HCT116 (cell line): ENCODE results near the gene FOXN1. TPM values are rescaled to one million over a fixed set of nuclear protein-coding genes. Genes with fewer than 3 reads are reported as not detected.

Experiments used
- ATAC-seq: fragments of 200-7000 bp; cut with Tn5 transposase; 2 replicates; pipeline ENCODE4 v1.9.1; 2020; ENCODE audit warnings: mild to moderate bottlenecking, moderate library complexity
- BruUV-seq: library from RNA; stranded (reverse); fragments of 400-500 nt; replicated peaks from 2 replicates; lab custom pipeline; 2021; lab: Mats Ljungman, UMichigan
- CTCF ChIA-PET: fragments of 300-600 bp; sonication (Branson Sonifier 250); formaldehyde crosslinking; loops from one replicate; lab custom pipeline; 2021; ENCODE audit warnings: antibody characterized with exemption; lab: Charles Lee
- POLR2A ChIA-PET: fragments of 300-600, 350-600 bp; sonication (Branson Sonifier 250); formaldehyde crosslinking; loops from one replicate; lab custom pipeline; 2021; ENCODE audit warnings: antibody characterized with exemption; lab: Charles Lee
- RAD21 ChIA-PET, 2 experiments: fragments of 300-600 bp; sonication (Branson Sonifier 250); formaldehyde crosslinking; loops; one replicate each; lab custom pipeline; 2023; ENCODE audit warnings: low total read pairs in 2 of 2; ENCODE audit not compliant: uncharacterized antibody in 2 of 2, unreplicated experiment in 2 of 2, low non-redundant PET in 1 of 2; lab: Charles Lee
- DNase-seq: peaks from one replicate; pipeline ENCODE4 v3.0.0-alpha.2; 2010; ENCODE audit warnings: low read depth, low spot score
- H2AFZ ChIP-seq: fragments of 200-600 bp; shearing (Covaris generic), sonication (generic); 2 replicates; pipeline ENCODE4 v1.6.1; 2017; ENCODE audit warnings: low read depth, mixed run types, mixed read lengths, antibody characterized with exemption, low read length; ENCODE audit not compliant: poor library complexity, severe bottlenecking
- H3K27ac ChIP-seq: 2 replicates; pipeline ENCODE4 v1.5.1; 2012; ENCODE audit warnings: low read depth, low read length
- H3K27me3 ChIP-seq: fragments of 200-600 bp; sonication (generic); 2 replicates; pipeline ENCODE4 v1.6.1; 2016; ENCODE audit warnings: mixed run types, low read length, mixed read lengths; ENCODE audit not compliant: insufficient read depth
- H3K36me3 ChIP-seq, 2 experiments: fragments of 200-500 bp in 1 of 2; fragments of 200-600 bp in 1 of 2; sonication (Bioruptor generic) in 1 of 2; sonication (generic) in 1 of 2; 2 replicates each; pipeline versions ENCODE4 v1.5.1 to v1.6.1; 2014 to 2016; ENCODE audit warnings: low read length in 2 of 2, inconsistent platforms in 1 of 2, mixed read lengths in 1 of 2, mixed run types in 1 of 2; ENCODE audit not compliant: insufficient read depth in 2 of 2, control insufficient read depth in 1 of 2
- H3K4me1 ChIP-seq, 2 experiments: fragments of 200-600 bp in 1 of 2; sonication (generic) in 1 of 2; 2 replicates each; pipeline versions ENCODE4 v1.5.1 to v1.6.1; 2012 to 2017; ENCODE audit warnings: low read length in 2 of 2, inconsistent platforms in 1 of 2, mild to moderate bottlenecking in 1 of 2, mixed read lengths in 1 of 2, mixed run types in 1 of 2, moderate library complexity in 1 of 2; ENCODE audit not compliant: insufficient read depth in 2 of 2, control insufficient read depth in 1 of 2
- H3K4me2 ChIP-seq: fragments of 200-600 bp; sonication (generic); 2 replicates; pipeline ENCODE4 v1.6.1; 2017; ENCODE audit warnings: mixed run types, low read length, mixed read lengths
- H3K4me3 ChIP-seq, 2 experiments: fragments of 200-600 bp in 1 of 2; sonication (generic) in 1 of 2; replicated peaks in 1 of 2; 2 replicates each; pipeline ENCODE4 v1.5.1; 2011 to 2016; ENCODE audit warnings: low read length in 2 of 2, control low read depth in 1 of 2, low read depth in 1 of 2, mild to moderate bottlenecking in 1 of 2, mixed read lengths in 1 of 2, mixed run types in 1 of 2
- H3K79me2 ChIP-seq: fragments of 200-600 bp; sonication (generic); 2 replicates; pipeline ENCODE4 v1.6.1; 2017; ENCODE audit warnings: mild to moderate bottlenecking, mixed run types, low read length, moderate library complexity, mixed read lengths; ENCODE audit not compliant: insufficient read depth
- H3K9ac ChIP-seq: fragments of 200-600 bp; sonication (generic); 2 replicates; pipeline ENCODE4 v1.6.1; 2016; ENCODE audit warnings: low read length, mixed read lengths
- H3K9me2 ChIP-seq: fragments of 200-600 bp; sonication (generic), shearing (Covaris generic); 2 replicates; pipeline ENCODE4 v1.6.1; 2017; ENCODE audit warnings: mixed run types, mild to moderate bottlenecking, moderate library complexity; ENCODE audit not compliant: insufficient read depth
- H3K9me3 ChIP-seq, 2 experiments: fragments of 200-500 bp in 1 of 2; fragments of 200-600 bp in 1 of 2; sonication (Bioruptor generic) in 1 of 2; sonication (generic) in 1 of 2; 2 replicates each; pipeline ENCODE4 v1.6.1; 2014 to 2017; ENCODE audit warnings: low read length in 2 of 2, mixed read lengths in 2 of 2, inconsistent platforms in 1 of 2, low read depth in 1 of 2, mild to moderate bottlenecking in 1 of 2, mixed run types in 1 of 2, moderate library complexity in 1 of 2; ENCODE audit not compliant: control insufficient read depth in 1 of 2, insufficient read depth in 1 of 2
- H4K20me1 ChIP-seq: fragments of 200-600 bp; sonication (generic), shearing (Covaris generic); 2 replicates; pipeline ENCODE4 v1.6.1; 2017; ENCODE audit warnings: mixed run types, mild to moderate bottlenecking, moderate library complexity; ENCODE audit not compliant: insufficient read depth
- EGR1 ChIP-seq: IDR thresholded peaks from 2 replicates; pipeline ENCODE4 v1.6.1; 2012; ENCODE audit warnings: low read depth
- EZH2 ChIP-seq: fragments of 200-600 bp; sonication (generic); IDR thresholded peaks from 2 replicates; pipeline ENCODE4 v1.6.1; 2017; ENCODE audit warnings: antibody characterized with exemption, mixed run types
- FOSL1 ChIP-seq: IDR thresholded peaks from 2 replicates; pipeline ENCODE4 v1.6.1; 2012; ENCODE audit warnings: low read depth
- JUND ChIP-seq: IDR thresholded peaks from 2 replicates; pipeline ENCODE4 v1.6.1; 2012
- POLR2A ChIP-seq: IDR thresholded peaks from 2 replicates; pipeline ENCODE4 v1.7.0; 2011; ENCODE audit warnings: borderline replicate concordance; ENCODE audit not compliant: insufficient read depth, insufficient read length; ENCODE audit errors: extremely low read depth
- POLR2AphosphoS5 ChIP-seq: IDR thresholded peaks from 2 replicates; pipeline ENCODE4 v1.6.1; 2011; ENCODE audit warnings: mild to moderate bottlenecking, low read depth, low read length, moderate library complexity
- SIN3A ChIP-seq: IDR thresholded peaks from 2 replicates; pipeline ENCODE4 v1.6.1; 2012; ENCODE audit warnings: low read depth
- YY1 ChIP-seq: IDR thresholded peaks from 2 replicates; pipeline ENCODE4 v1.6.1; 2011; ENCODE audit warnings: low read length, low read depth, moderate library complexity, mild to moderate bottlenecking; ENCODE audit not compliant: insufficient replicate concordance; ENCODE audit errors: extremely low read depth
- ZFX ChIP-seq: fragments of 450-650 bp; IDR thresholded peaks from 2 replicates; pipeline ENCODE4 v1.6.1; 2017
- intact Hi-C: fragments of 100-400 bp; cut with micrococcal nuclease; formaldehyde crosslinking; loops from 2 replicates; pipeline ENCODE4 v1.10.0; 2022
- total RNA-seq: library from RNA; stranded (reverse); gene quantifications from one replicate; pipeline ENCODE4 v1.2.1, GENCODE V29; 2021; ENCODE audit not compliant: unreplicated experiment
- TF ChIP-seq, protein P1 (sequence below): IDR thresholded peaks from 2 replicates; pipeline ENCODE4 v1.6.1; 2012

FOXN1 gene
- total RNA-seq, 1 experiment from 2014 or later = not detected

GRCh38 chr17:28571361-28572122, 65.4 kb downstream of the FOXN1 start, which contains the start of gene PIGS:
TSS of gene PIGS (minus strand) at chr17:28571524. CDS start at chr17:28571496, 28 bp downstream.
- Histone ChIP-seq H3K4me1 (peaks cover 0 to 20% of the 10 kb centered on the region in 2 experiments; a peak in 3 of 4 replicates), H3K9ac (peak within 1 kb of the TSS; percentile 91), H3K4me2 (peak within 1 kb of the TSS; percentile 99), H3K27ac (peak within 1 kb of the TSS; percentile 62)
- CTCF ChIA-PET = interaction anchor here (0.7 to 1.2 kb wide), 4 partner anchors 21 to 236 kb away, joined by 3 to 6 read pairs (median 4); partner anchors contain the start of gene TNFAIP1
- peak; percentile 81 for DNase-seq
- peak; percentile 99 for ATAC-seq
- TF ChIP-seq EZH2 (no peak), YY1 (peak; percentile 88), JUND (no peak), POLR2A (peak; percentile 67), FOSL1 (no peak), POLR2AphosphoS5 (peak; percentile 80), SIN3A (peak; percentile 34; the same call in 1 of the 2 replicates), EGR1 (no peak), ZFX (peak; percentile 24; the same call in 1 of the 2 replicates)
- TF ChIP-seq, protein P1, sequence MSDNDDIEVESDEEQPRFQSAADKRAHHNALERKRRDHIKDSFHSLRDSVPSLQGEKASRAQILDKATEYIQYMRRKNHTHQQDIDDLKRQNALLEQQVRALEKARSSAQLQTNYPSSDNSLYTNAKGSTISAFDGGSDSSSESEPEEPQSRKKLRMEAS = no peak
- TF ChIP-seq, all 23 proteins: peak for 5
- Histone ChIP-seq H3K4me3 (peak within 1 kb of the TSS; percentile 77 to 99), H3K27me3 (no peaks in the 10 kb centered on the region), H3K79me2 (peaks cover 22% of the 10 kb centered on the region), H3K9me2 (no peaks in the 10 kb centered on the region), H2AFZ (peak within 1 kb of the TSS; percentile 81), H4K20me1 (no peaks in the 10 kb centered on the region), H3K9me3 (no peaks in the 10 kb centered on the region), H3K36me3 (peaks cover 0 to 4% of the 10 kb centered on the region in 2 experiments; a peak in 1 of 4 replicates)
- ChIA-PET RAD21 (no interaction called here), POLR2A (interaction anchor here (0.8 to 1.3 kb wide), 5 partner anchors 10 to 148 kb away, joined by 3 read pairs; partner anchors contain the start of gene RPL23A)
- BruUV-seq = TSS peak; percentile 70
- intact Hi-C loops = no loop called here
